Thyroid gland (tissue), 4 donors: ENCODE measurements around the gene CHCHD5.

ENCODE experiments used
- POLR2A ChIP-seq, 2 donors: fragments of 450-650 bp; IDR thresholded peaks; one replicate each; pipeline ENCODE4 v1.6.1; 2017; ENCODE audit warnings: antibody characterized with exemption in 2 of 2, mild to moderate bottlenecking in 2 of 2, moderate library complexity in 1 of 2
- TF ChIP-seq, protein P1 (sequence below), 6 experiments: fragments of 200-600 bp in 3 of 6; fragments of 450-650 bp in 3 of 6; sonication (generic) in 3 of 6; IDR thresholded peaks; one replicate each; pipeline ENCODE4 v1.5.1; 2016 to 2019; ENCODE audit warnings: antibody characterized with exemption in 6 of 6, mild to moderate bottlenecking in 2 of 6, inconsistent platforms in 1 of 6, moderate library complexity in 1 of 6

DNA sequence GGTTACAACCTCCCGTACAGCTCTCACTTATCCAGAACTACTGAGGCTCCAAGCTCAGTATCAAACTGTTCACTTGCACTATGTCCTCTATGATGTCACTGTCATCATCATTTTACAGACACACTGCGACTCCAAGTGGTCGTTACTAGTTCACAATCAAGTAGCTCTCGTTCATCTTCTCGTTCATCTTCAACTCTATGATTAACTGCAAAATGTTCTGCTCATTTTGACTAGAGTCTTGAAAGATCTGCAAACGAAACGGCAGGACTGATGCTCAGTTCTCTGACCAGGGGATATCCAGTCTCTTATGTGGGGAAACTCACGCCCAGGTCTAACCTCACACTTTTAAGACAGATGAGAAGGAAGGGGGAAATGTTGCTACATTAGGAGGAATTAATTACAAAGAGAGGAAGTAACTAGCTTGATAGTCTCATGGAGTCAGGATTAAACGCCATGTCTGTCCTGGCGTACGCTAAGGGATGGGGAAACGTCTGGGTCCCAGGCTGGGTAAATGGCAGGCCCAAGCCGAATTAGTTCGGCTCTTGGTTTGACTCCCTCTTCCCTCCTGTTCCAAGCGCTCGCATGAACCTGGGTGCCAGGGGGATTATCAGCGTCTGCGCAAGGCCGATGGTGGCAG lies 794 bp upstream of the CHCHD5 start:
- TF ChIP-seq, protein P1, sequence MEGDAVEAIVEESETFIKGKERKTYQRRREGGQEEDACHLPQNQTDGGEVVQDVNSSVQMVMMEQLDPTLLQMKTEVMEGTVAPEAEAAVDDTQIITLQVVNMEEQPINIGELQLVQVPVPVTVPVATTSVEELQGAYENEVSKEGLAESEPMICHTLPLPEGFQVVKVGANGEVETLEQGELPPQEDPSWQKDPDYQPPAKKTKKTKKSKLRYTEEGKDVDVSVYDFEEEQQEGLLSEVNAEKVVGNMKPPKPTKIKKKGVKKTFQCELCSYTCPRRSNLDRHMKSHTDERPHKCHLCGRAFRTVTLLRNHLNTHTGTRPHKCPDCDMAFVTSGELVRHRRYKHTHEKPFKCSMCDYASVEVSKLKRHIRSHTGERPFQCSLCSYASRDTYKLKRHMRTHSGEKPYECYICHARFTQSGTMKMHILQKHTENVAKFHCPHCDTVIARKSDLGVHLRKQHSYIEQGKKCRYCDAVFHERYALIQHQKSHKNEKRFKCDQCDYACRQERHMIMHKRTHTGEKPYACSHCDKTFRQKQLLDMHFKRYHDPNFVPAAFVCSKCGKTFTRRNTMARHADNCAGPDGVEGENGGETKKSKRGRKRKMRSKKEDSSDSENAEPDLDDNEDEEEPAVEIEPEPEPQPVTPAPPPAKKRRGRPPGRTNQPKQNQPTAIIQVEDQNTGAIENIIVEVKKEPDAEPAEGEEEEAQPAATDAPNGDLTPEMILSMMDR (IDR thresholded peaks at IDR 0.05), result no peak
- TF ChIP-seq POLR2A (IDR thresholded peaks at IDR 0.05), result no peak
